H9 (cell line): ENCODE measurements around the gene SLCO3A1. TPM values are rescaled to one million over a fixed set of nuclear protein-coding genes. Genes with fewer than 3 reads are reported as not detected.

Experiments
- DNase-seq: peaks from one replicate; pipeline ENCODE4 v3.0.0-alpha.2; 2017
- H2AFZ ChIP-seq: one replicate; pipeline ENCODE4 v1.6.1; 2013; ENCODE audit warnings: mild to moderate bottlenecking, low read length, control low read depth, moderate library complexity
- H2AK5ac ChIP-seq: 2 replicates; pipeline ENCODE4 v1.6.1; 2013; ENCODE audit warnings: low read length, control low read depth, mixed read lengths; ENCODE audit not compliant: insufficient read length
- H2BK120ac ChIP-seq: one replicate; pipeline ENCODE4 v1.6.1; 2013; ENCODE audit warnings: low read depth, mild to moderate bottlenecking, low read length, control low read depth, inconsistent platforms; ENCODE audit not compliant: poor library complexity, severe bottlenecking
- H2BK12ac ChIP-seq: 2 replicates; pipeline ENCODE4 v1.6.1; 2013; ENCODE audit warnings: low read length, control low read depth, mixed read lengths, low read depth; ENCODE audit not compliant: insufficient read length
- H2BK15ac ChIP-seq: 2 replicates; pipeline ENCODE4 v1.6.1; 2013; ENCODE audit warnings: low read depth, low read length, control low read depth
- H2BK20ac ChIP-seq: one replicate; pipeline ENCODE4 v1.6.1; 2013; ENCODE audit warnings: low read depth, mild to moderate bottlenecking, low read length, control low read depth, inconsistent platforms; ENCODE audit not compliant: poor library complexity, severe bottlenecking
- H2BK5ac ChIP-seq: 2 replicates; pipeline ENCODE4 v1.6.1; 2013; ENCODE audit warnings: low read length, control low read depth, mixed read lengths; ENCODE audit not compliant: insufficient read length
- H3K14ac ChIP-seq: 2 replicates; pipeline ENCODE4 v1.6.1; 2013; ENCODE audit warnings: low read length, control low read depth; ENCODE audit not compliant: insufficient read depth
- H3K18ac ChIP-seq: 2 replicates; pipeline ENCODE4 v1.6.1; 2013; ENCODE audit warnings: low read depth, mild to moderate bottlenecking, mixed read lengths, low read length, control low read depth; ENCODE audit not compliant: insufficient read length
- H3K23ac ChIP-seq: 2 replicates; pipeline ENCODE4 v1.6.1; 2013; ENCODE audit warnings: low read length, control low read depth, mixed read lengths, low read depth; ENCODE audit not compliant: insufficient read length
- H3K23me2 ChIP-seq: 2 replicates; pipeline ENCODE4 v1.6.1; 2013; ENCODE audit warnings: low read depth, mild to moderate bottlenecking, mixed read lengths, low read length, control low read depth; ENCODE audit not compliant: insufficient read length, poor library complexity, severe bottlenecking
- H3K27ac ChIP-seq: 2 replicates; pipeline ENCODE4 v1.5.1; 2013; ENCODE audit warnings: low read length, control low read depth, mixed read lengths, low read depth; ENCODE audit not compliant: insufficient read length
- H3K27me3 ChIP-seq: 2 replicates; pipeline ENCODE4 v1.6.1; 2013; ENCODE audit warnings: low read length, control low read depth, inconsistent platforms; ENCODE audit not compliant: insufficient read depth
- H3K4ac ChIP-seq: 2 replicates; pipeline ENCODE4 v1.6.1; 2013; ENCODE audit warnings: low read depth, mild to moderate bottlenecking, control low read depth, inconsistent platforms, low read length, moderate library complexity
- H3K4me1 ChIP-seq: 2 replicates; pipeline ENCODE4 v1.6.1; 2013; ENCODE audit warnings: low read length, control low read depth, inconsistent platforms; ENCODE audit not compliant: insufficient read depth
- H3K4me2 ChIP-seq: 2 replicates; pipeline ENCODE4 v1.6.1; 2013; ENCODE audit warnings: low read length, control low read depth, mixed read lengths; ENCODE audit not compliant: insufficient read length, insufficient read depth
- H3K56ac ChIP-seq: 2 replicates; pipeline ENCODE4 v1.6.1; 2013; ENCODE audit warnings: low read depth, mild to moderate bottlenecking, mixed read lengths, low read length, control low read depth; ENCODE audit not compliant: insufficient read length
- H3K79me1 ChIP-seq: 2 replicates; pipeline ENCODE4 v1.6.1; 2013; ENCODE audit warnings: low read depth, mild to moderate bottlenecking, moderate library complexity, low read length, control low read depth, inconsistent platforms; ENCODE audit not compliant: insufficient read depth, poor library complexity, severe bottlenecking
- H3K79me2 ChIP-seq: 2 replicates; pipeline ENCODE4 v1.6.1; 2013; ENCODE audit warnings: low read length, control low read depth, inconsistent platforms; ENCODE audit not compliant: insufficient read depth
- H3K9ac ChIP-seq: 2 replicates; pipeline ENCODE4 v1.6.1; 2013; ENCODE audit warnings: low read length, control low read depth, mixed read lengths; ENCODE audit not compliant: insufficient read length; ENCODE audit errors: extremely low read depth
- H3K9me3 ChIP-seq: one replicate; pipeline ENCODE4 v1.6.1; 2013; ENCODE audit warnings: low read depth, low read length, inconsistent platforms; ENCODE audit not compliant: control insufficient read depth
- H3T11ph ChIP-seq: one replicate; pipeline ENCODE4 v1.6.1; 2013; ENCODE audit warnings: mild to moderate bottlenecking, low read length, control low read depth, inconsistent platforms
- H4K20me1 ChIP-seq: one replicate; pipeline ENCODE4 v1.6.1; 2013; ENCODE audit not compliant: control insufficient read depth, insufficient read length, insufficient read depth
- H4K5ac ChIP-seq: 2 replicates; pipeline ENCODE4 v1.6.1; 2013; ENCODE audit warnings: low read depth, mild to moderate bottlenecking, mixed read lengths, low read length, control low read depth; ENCODE audit not compliant: insufficient read length
- H4K8ac ChIP-seq: replicated peaks from 2 replicates; pipeline ENCODE4 v1.6.1; 2013; ENCODE audit warnings: low read length, control low read depth, mixed read lengths, low read depth; ENCODE audit not compliant: insufficient read length
- H4K91ac ChIP-seq: 2 replicates; pipeline ENCODE4 v1.6.1; 2013; ENCODE audit warnings: low read depth, mild to moderate bottlenecking, moderate library complexity, mixed read lengths, low read length, control low read depth; ENCODE audit not compliant: insufficient read length
- H3K27ac Mint-ChIP-seq, 3 experiments: 2 replicates in 2 of 3; 3 replicates in 1 of 3; pipeline ENCODE4 v1.8.0; 2020 to 2021; ENCODE audit warnings: mixed read lengths in 3 of 3, mild to moderate bottlenecking in 1 of 3, moderate library complexity in 1 of 3
- H3K27me3 Mint-ChIP-seq: 2 replicates; pipeline ENCODE4 v1.8.0; 2021; ENCODE audit warnings: low read depth, mild to moderate bottlenecking, moderate library complexity, mixed read lengths
- H3K36me3 Mint-ChIP-seq, 3 experiments: 2 replicates in 2 of 3; 3 replicates in 1 of 3; pipeline ENCODE4 v1.8.0; 2020 to 2021; ENCODE audit warnings: low read depth in 3 of 3, mixed read lengths in 3 of 3; ENCODE audit not compliant: insufficient read depth in 1 of 3
- H3K4me1 Mint-ChIP-seq, 2 experiments: 2 replicates each; pipeline ENCODE4 v1.8.0; 2020; ENCODE audit warnings: mixed read lengths in 2 of 2
- H3K4me3 Mint-ChIP-seq, 2 experiments: 2 replicates in 1 of 2; 3 replicates in 1 of 2; pipeline ENCODE4 v1.8.0; 2020 to 2021; ENCODE audit warnings: mild to moderate bottlenecking in 2 of 2, mixed read lengths in 2 of 2, moderate library complexity in 1 of 2
- H3K9me3 Mint-ChIP-seq, 2 experiments: 2 replicates in 1 of 2; 3 replicates in 1 of 2; pipeline ENCODE4 v1.8.0; 2020; ENCODE audit warnings: mild to moderate bottlenecking in 2 of 2, mixed read lengths in 2 of 2, moderate library complexity in 1 of 2
- WGBS: extraction: QIAGEN DNeasy Blood & Tissue Kit; methylation state at CpG from one replicate; pipeline ENCODE4 v1.1.7; 2013; ENCODE audit warnings: missing lambda C conversion rate, low lambda C conversion rate, mixed read lengths; ENCODE audit not compliant: insufficient read length; ENCODE audit errors: extremely low coverage; 5-methylcytosine and 5-hydroxymethylcytosine counted together
- total RNA-seq: library from RNA; stranded (reverse); gene quantifications from 2 replicates; pipeline ENCODE4 v1.2.1, GENCODE V29; 2021
- TF ChIP-seq, protein P1 (sequence below): fragments of 200-600 bp; sonication (generic); conservative IDR thresholded peaks from 3 replicates; pipeline ENCODE4 v1.8.0; 2021; ENCODE audit warnings: antibody characterized with exemption, mild to moderate bottlenecking

SLCO3A1 gene
- total RNA-seq, 1 experiment from 2014 or later = 9.4 TPM

DNA sequence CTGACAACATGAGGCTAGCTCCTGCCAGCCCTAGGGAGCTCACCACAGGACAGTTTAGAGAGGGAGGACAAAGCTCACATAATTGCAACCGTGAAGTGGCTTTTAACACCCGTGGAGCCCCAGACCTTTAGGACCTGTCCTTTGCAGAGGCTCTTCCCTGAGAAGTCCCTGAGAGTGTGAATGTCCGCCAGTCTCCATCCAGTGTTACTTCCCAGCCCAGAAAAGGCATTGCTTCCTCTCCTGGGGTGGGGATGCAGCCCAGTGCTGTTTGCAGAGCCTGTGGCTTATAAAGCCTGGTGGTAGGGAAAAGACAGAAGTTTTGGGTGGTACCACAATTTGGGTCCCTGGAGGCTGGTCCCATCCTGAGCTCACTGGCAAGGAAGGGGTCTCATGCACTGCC lies 182.0 kb downstream of the SLCO3A1 start:
- Mint-ChIP-seq H3K4me1 (peaks cover 30 to 40% of the 10 kb centered on the region in 2 experiments), H3K27me3 (peaks cover 2% of the 10 kb centered on the region; the same call in 1 of the 2 replicates), H3K4me3 (no peak overlapping the region), H3K36me3 (peaks cover 8 to 14% (median 9%) of the 10 kb centered on the region in 3 experiments; a peak in 5 of 7 replicates), H3K27ac (no peak overlapping the region), H3K9me3 (peaks cover 12 to 15% of the 10 kb centered on the region in 2 experiments; a peak in 4 of 5 replicates)
- no peak overlapping the region for H4K5ac ChIP-seq
- peaks cover 13% of the 10 kb centered on the region for H3K4me1 ChIP-seq
- WGBS = no CpG with 5 or more reads among the region's 3 CpGs
- H3K4me2 ChIP-seq = no peak overlapping the region
- no peaks in the 10 kb centered on the region for H4K20me1 ChIP-seq
- H2BK20ac ChIP-seq = no peak overlapping the region
- no peak overlapping the region for H3K56ac ChIP-seq
- H2BK15ac ChIP-seq = no peak overlapping the region
- no peak overlapping the region for H2BK12ac ChIP-seq
- H4K91ac ChIP-seq = peak overlapping the region; percentile 53
- H4K8ac ChIP-seq = no peak overlapping the region
- no peak overlapping the region for H2BK5ac ChIP-seq
- TF ChIP-seq, protein P1, sequence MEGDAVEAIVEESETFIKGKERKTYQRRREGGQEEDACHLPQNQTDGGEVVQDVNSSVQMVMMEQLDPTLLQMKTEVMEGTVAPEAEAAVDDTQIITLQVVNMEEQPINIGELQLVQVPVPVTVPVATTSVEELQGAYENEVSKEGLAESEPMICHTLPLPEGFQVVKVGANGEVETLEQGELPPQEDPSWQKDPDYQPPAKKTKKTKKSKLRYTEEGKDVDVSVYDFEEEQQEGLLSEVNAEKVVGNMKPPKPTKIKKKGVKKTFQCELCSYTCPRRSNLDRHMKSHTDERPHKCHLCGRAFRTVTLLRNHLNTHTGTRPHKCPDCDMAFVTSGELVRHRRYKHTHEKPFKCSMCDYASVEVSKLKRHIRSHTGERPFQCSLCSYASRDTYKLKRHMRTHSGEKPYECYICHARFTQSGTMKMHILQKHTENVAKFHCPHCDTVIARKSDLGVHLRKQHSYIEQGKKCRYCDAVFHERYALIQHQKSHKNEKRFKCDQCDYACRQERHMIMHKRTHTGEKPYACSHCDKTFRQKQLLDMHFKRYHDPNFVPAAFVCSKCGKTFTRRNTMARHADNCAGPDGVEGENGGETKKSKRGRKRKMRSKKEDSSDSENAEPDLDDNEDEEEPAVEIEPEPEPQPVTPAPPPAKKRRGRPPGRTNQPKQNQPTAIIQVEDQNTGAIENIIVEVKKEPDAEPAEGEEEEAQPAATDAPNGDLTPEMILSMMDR = no peak
- H3K9me3 ChIP-seq = no peaks in the 10 kb centered on the region
- no peak overlapping the region for H3K14ac ChIP-seq
- H3K23me2 ChIP-seq = no peaks in the 10 kb centered on the region
- H3K27ac ChIP-seq = no peak overlapping the region
- H3K27me3 ChIP-seq = no peaks in the 10 kb centered on the region
- H2AFZ ChIP-seq = no peak overlapping the region
- no peaks in the 10 kb centered on the region for H3K79me2 ChIP-seq
- H3K18ac ChIP-seq = no peak overlapping the region
- no peak overlapping the region for H3K23ac ChIP-seq
- no peak overlapping the region for H3K4ac ChIP-seq
- H3K9ac ChIP-seq = no peak overlapping the region
- H3T11ph ChIP-seq = no peak overlapping the region
- H2AK5ac ChIP-seq = no peak overlapping the region
- H3K79me1 ChIP-seq = no peaks in the 10 kb centered on the region
- no peak for DNase-seq
- no peak overlapping the region for H2BK120ac ChIP-seq
